ENCODE results near the gene JMJD1C.

The JMJD1C gene

GRCh38 chr10:63457594-63457993, 8.2 kb downstream of the JMJD1C start:
- in situ Hi-C loops (cut with MboI; ENCODE audit: low sequenced_read_pairs, unreplicated experiment): no loop called here
- DNase-seq (ENCODE audit: low spot score): no peak
- TF ChIP-seq CTCF (IDR thresholded peaks at IDR 0.05; ENCODE audit: borderline replicate concordance, control extremely low read depth, extremely low read depth, insufficient read depth, missing control alignments): no peak

GRCh38 chr10:63456437-63457210, 9.2 kb downstream of the JMJD1C start:
- in situ Hi-C loops (cut with MboI; ENCODE audit: low sequenced_read_pairs, unreplicated experiment): no loop called here

GRCh38 chr10:63455507-63455906, 10.3 kb downstream of the JMJD1C start:
- in situ Hi-C loops (cut with MboI; ENCODE audit: low sequenced_read_pairs, unreplicated experiment): no loop called here
- TF ChIP-seq CTCF (IDR thresholded peaks at IDR 0.05; ENCODE audit: borderline replicate concordance, control extremely low read depth, extremely low read depth, insufficient read depth, missing control alignments): no peak
- DNase-seq (ENCODE audit: low spot score): no peak

More at GRCh38 chr10:63456437-63457210, 9.2 kb downstream of the JMJD1C start:
- no peak for DNase-seq (ENCODE audit: low spot score)
- TF ChIP-seq CTCF (IDR thresholded peaks at IDR 0.05; ENCODE audit: borderline replicate concordance, control extremely low read depth, extremely low read depth, insufficient read depth, missing control alignments): no peak

GRCh38 chr10:63454631-63455030, 11.1 kb downstream of the JMJD1C start:
- no peak for DNase-seq (ENCODE audit: low spot score)
- no peak for TF ChIP-seq CTCF (IDR thresholded peaks at IDR 0.05; ENCODE audit: borderline replicate concordance, control extremely low read depth, extremely low read depth, insufficient read depth, missing control alignments)
- in situ Hi-C loops (cut with MboI; ENCODE audit: low sequenced_read_pairs, unreplicated experiment): no loop called here

- no peak for TF ChIP-seq CTCF (IDR thresholded peaks at IDR 0.05; ENCODE audit: borderline replicate concordance, control extremely low read depth, extremely low read depth, insufficient read depth, missing control alignments)
- in situ Hi-C loops (cut with MboI; ENCODE audit: low sequenced_read_pairs, unreplicated experiment): no loop called here
- DNase-seq (ENCODE audit: low spot score): no peak
Measured at GRCh38 chr10:63452524-63452923, 13.3 kb downstream of the JMJD1C start.

GRCh38 chr10:63446716-63447440, 18.9 kb downstream of the JMJD1C start:
- in situ Hi-C loops (cut with MboI; ENCODE audit: low sequenced_read_pairs, unreplicated experiment): no loop called here
- TF ChIP-seq CTCF (IDR thresholded peaks at IDR 0.05; ENCODE audit: borderline replicate concordance, control extremely low read depth, extremely low read depth, insufficient read depth, missing control alignments): no peak
- no peak for DNase-seq (ENCODE audit: low spot score)

Measured in GM13976 (cell line).